RCC 7860 (cell line): ENCODE data around the gene HOXB7.

Experiments
- DNase-seq: peaks from one replicate; pipeline ENCODE4 v3.0.0-alpha.2; 2015; ENCODE audit warnings: low spot score
- FAIRE-seq: peaks from 2 replicates; lab custom pipeline; 2012; peaks lifted over from hg19 to GRCh38; lab: Jason Lieb, UNC

The HOXB7 gene

GRCh38 chr17:48558057-48558830 lies 52.6 kb downstream of the HOXB7 start:
- DNase-seq (no peak), FAIRE-seq (no peak)
